ENCODE measurements around the gene PPP4R1. TPM values are rescaled to one million over a fixed set of nuclear protein-coding genes. Genes with fewer than 3 reads are reported as not detected.

The PPP4R1 gene
- polyA plus RNA-seq, 1 donor from 2014 or later: 127 TPM

GRCh38 chr18:9539283-9539682, 75.1 kb downstream of the PPP4R1 start:
- Histone ChIP-seq H3K9ac (ENCODE audit: low read length) (no peak overlapping the region), H3K27ac (ENCODE audit: low read length) (no peak overlapping the region), H3K9me3 (ENCODE audit: low read length) (no peaks in the 10 kb centered on the region), H4K20me1 (ENCODE audit: insufficient read depth) (no peaks in the 10 kb centered on the region), H3K79me2 (replicated peaks; ENCODE audit: insufficient read depth, low read length) (no peaks in the 10 kb centered on the region), H3K4me2 (ENCODE audit: low read length) (no peak overlapping the region), H3F3A (ENCODE audit: insufficient read depth, low read length, poor library complexity, severe bottlenecking) (no peaks in the 10 kb centered on the region), H3K36me3 (ENCODE audit: insufficient read depth, low read length) (peaks cover 6% of the 10 kb centered on the region), H3K4me3 (ENCODE audit: low read length) (no peak overlapping the region), H3K27me3 (ENCODE audit: insufficient read depth, low read depth, low read length) (no peaks in the 10 kb centered on the region), H3K9me2 (ENCODE audit: insufficient read depth, low read length) (no peaks in the 10 kb centered on the region), H2AFZ (ENCODE audit: low read depth, low read length) (no peak overlapping the region)
- no peak for TF ChIP-seq CTCF (IDR thresholded peaks at IDR 0.05; ENCODE audit: poor library complexity, severe bottlenecking)

GRCh38 chr18:9537677-9538076, 76.7 kb downstream of the PPP4R1 start:
- no peaks in the 10 kb centered on the region for H3K9me2 ChIP-seq (ENCODE audit: insufficient read depth, low read length)
- H4K20me1 ChIP-seq (ENCODE audit: insufficient read depth): no peaks in the 10 kb centered on the region
- no peaks in the 10 kb centered on the region for H3K27me3 ChIP-seq (ENCODE audit: insufficient read depth, low read depth, low read length)
- H3K4me3 ChIP-seq (ENCODE audit: low read length): no peak overlapping the region
- H3K9me3 ChIP-seq (ENCODE audit: low read length): no peaks in the 10 kb centered on the region
- no peak overlapping the region for H3K4me2 ChIP-seq (ENCODE audit: low read length)
- no peak for TF ChIP-seq EZH2 (IDR thresholded peaks at IDR 0.05; ENCODE audit: borderline replicate concordance, insufficient read depth, low read length, poor library complexity, severe bottlenecking)
- TF ChIP-seq REST (IDR thresholded peaks at IDR 0.05; ENCODE audit: borderline replicate concordance): no peak
- H2AFZ ChIP-seq (ENCODE audit: low read depth, low read length): no peak overlapping the region
- no peak overlapping the region for H3K9ac ChIP-seq (ENCODE audit: low read length)
- peaks cover 12% of the 10 kb centered on the region for H3K36me3 ChIP-seq (ENCODE audit: insufficient read depth, low read length)
- no peaks in the 10 kb centered on the region for H3K79me2 ChIP-seq (replicated peaks; ENCODE audit: insufficient read depth, low read length)
- no peak overlapping the region for H3K27ac ChIP-seq (ENCODE audit: low read length)
- no peaks in the 10 kb centered on the region for H3F3A ChIP-seq (ENCODE audit: insufficient read depth, low read length, poor library complexity, severe bottlenecking)

GRCh38 chr18:9536354-9537152, 77.8 kb downstream of the PPP4R1 start:
- H4K20me1 ChIP-seq (ENCODE audit: insufficient read depth): no peaks in the 10 kb centered on the region
- no peak overlapping the region for H2AFZ ChIP-seq (ENCODE audit: low read depth, low read length)
- no peaks in the 10 kb centered on the region for H3F3A ChIP-seq (ENCODE audit: insufficient read depth, low read length, poor library complexity, severe bottlenecking)
- no peak overlapping the region for H3K9ac ChIP-seq (ENCODE audit: low read length)
- no peaks in the 10 kb centered on the region for H3K9me3 ChIP-seq (ENCODE audit: low read length)
- H3K4me3 ChIP-seq (ENCODE audit: low read length): no peak overlapping the region
- H3K36me3 ChIP-seq (ENCODE audit: insufficient read depth, low read length): peaks cover 12% of the 10 kb centered on the region
- no peaks in the 10 kb centered on the region for H3K79me2 ChIP-seq (replicated peaks; ENCODE audit: insufficient read depth, low read length)
- no peak overlapping the region for H3K4me2 ChIP-seq (ENCODE audit: low read length)
- H3K9me2 ChIP-seq (ENCODE audit: insufficient read depth, low read length): no peaks in the 10 kb centered on the region
- no peak for TF ChIP-seq REST (IDR thresholded peaks at IDR 0.05; ENCODE audit: borderline replicate concordance)
- no peak overlapping the region for H3K27ac ChIP-seq (ENCODE audit: low read length)
- no peaks in the 10 kb centered on the region for H3K27me3 ChIP-seq (ENCODE audit: insufficient read depth, low read depth, low read length)

All from neural cell (in vitro differentiated cells).